HEK293 (cell line): ENCODE measurements around the gene LRP3.
A peak's percentile ranks its signal among the peaks of the same experiment; 100 is the strongest.

Experiments
- CTCF ChIA-PET: fragments of 350-600 bp; formaldehyde crosslinking; extraction: SDS; loops from one replicate; lab custom pipeline; 2021; ENCODE audit warnings: antibody characterized with exemption; lab: Yijun Ruan, JAX
- POLR2A ChIA-PET: fragments of 300-600 bp; formaldehyde crosslinking; extraction: SDS; loops from one replicate; lab custom pipeline; 2020; ENCODE audit warnings: antibody characterized with exemption, inconsistent platforms; lab: Yijun Ruan, JAX
- H3K27ac ChIP-seq: fragments of 200-500 bp; sonication (Bioruptor generic); 2 replicates; pipeline ENCODE4 v1.5.1; 2014; ENCODE audit warnings: low read depth, low read length, control low read depth, inconsistent platforms; ENCODE audit errors: extremely low read depth
- H3K36me3 ChIP-seq, 2 experiments: fragments of 200-500 bp in 1 of 2; sonication (Bioruptor generic) in 1 of 2; 1 replicate in 1 of 2; 2 replicates in 1 of 2; pipeline ENCODE4 v1.5.1; 2014 to 2017; ENCODE audit warnings: inconsistent platforms in 2 of 2, low read length in 2 of 2; ENCODE audit not compliant: control insufficient read depth in 2 of 2, insufficient read depth in 1 of 2
- H3K4me1 ChIP-seq: fragments of 200-500 bp; sonication (Bioruptor generic); 2 replicates; pipeline ENCODE4 v1.5.1; 2014; ENCODE audit warnings: mild to moderate bottlenecking, low read length, inconsistent platforms; ENCODE audit not compliant: control insufficient read depth, insufficient read depth
- H3K4me3 ChIP-seq: 2 replicates; pipeline ENCODE4 v1.5.1; 2011; ENCODE audit warnings: low read depth, mild to moderate bottlenecking, control low read depth, low read length, moderate library complexity
- H3K9me3 ChIP-seq: fragments of 200-500 bp; sonication (Bioruptor generic); 2 replicates; pipeline ENCODE4 v1.5.1; 2014; ENCODE audit warnings: low read depth, low read length, inconsistent platforms; ENCODE audit not compliant: control insufficient read depth, insufficient read depth
- BCL11A ChIP-seq: fragments of 450-650 bp; formaldehyde crosslinking; IDR thresholded peaks from 2 replicates; pipeline ENCODE4 v1.5.1; 2016; ENCODE audit warnings: low read depth, missing biosample characterization, missing genetic modification characterization
- GFI1B ChIP-seq: fragments of 450-650 bp; formaldehyde crosslinking; IDR thresholded peaks from 2 replicates; pipeline ENCODE4 v1.5.1; 2016; ENCODE audit warnings: missing biosample characterization, missing genetic modification characterization
- GLI2 ChIP-seq: fragments of 450-650 bp; formaldehyde crosslinking; IDR thresholded peaks from 2 replicates; pipeline ENCODE4; 2017; ENCODE audit warnings: missing biosample characterization, missing genetic modification characterization, low read depth, borderline replicate concordance
- GLIS2 ChIP-seq: fragments of 450-650 bp; formaldehyde crosslinking; IDR thresholded peaks from 2 replicates; pipeline ENCODE4 v1.5.1; 2016; ENCODE audit warnings: missing biosample characterization, missing genetic modification characterization
- HOXA7 ChIP-seq: sonication (generic); formaldehyde crosslinking; IDR thresholded peaks from 2 replicates; pipeline ENCODE4 v1.8.1; 2022; ENCODE audit warnings: missing genetic modification reagents, borderline replicate concordance
- ZNF184 ChIP-seq: fragments of 450-650 bp; IDR thresholded peaks from 2 replicates; pipeline ENCODE4 v1.5.1; 2018; ENCODE audit warnings: missing biosample characterization, mild to moderate bottlenecking, missing genetic modification characterization
- ZNF341 ChIP-seq: fragments of 450-650 bp; formaldehyde crosslinking; IDR thresholded peaks from 2 replicates; pipeline ENCODE4; 2016; ENCODE audit warnings: low read depth, missing biosample characterization, missing genetic modification characterization
- ZNF350 ChIP-seq: fragments of 450-650 bp; formaldehyde crosslinking; IDR thresholded peaks from 2 replicates; pipeline ENCODE4 v1.5.0; 2017; ENCODE audit warnings: missing biosample characterization, mild to moderate bottlenecking, missing genetic modification characterization
- ZNF394 ChIP-seq: fragments of 450-650 bp; formaldehyde crosslinking; IDR thresholded peaks from 2 replicates; pipeline ENCODE4 v1.5.1; 2016; ENCODE audit warnings: missing biosample characterization, missing genetic modification characterization, mild to moderate bottlenecking, moderate library complexity, borderline replicate concordance
- ZNF473 ChIP-seq: fragments of 450-650 bp; formaldehyde crosslinking; IDR thresholded peaks from 2 replicates; pipeline ENCODE4 v1.5.1; 2017; ENCODE audit warnings: missing biosample characterization, missing genetic modification characterization
- ZNF544 ChIP-seq: fragments of 450-650 bp; formaldehyde crosslinking; IDR thresholded peaks from 2 replicates; pipeline ENCODE4 v1.5.0; 2017; ENCODE audit warnings: missing biosample characterization, missing genetic modification characterization
- ZNF621 ChIP-seq: fragments of 450-650 bp; formaldehyde crosslinking; IDR thresholded peaks from 2 replicates; pipeline ENCODE4 v1.5.1; 2017; ENCODE audit warnings: missing biosample characterization, missing genetic modification characterization
- ZNF624 ChIP-seq: fragments of 450-650 bp; formaldehyde crosslinking; IDR thresholded peaks from 2 replicates; pipeline ENCODE4 v1.5.1; 2017; ENCODE audit warnings: missing biosample characterization, missing genetic modification characterization
- ZNF660 ChIP-seq: fragments of 450-650 bp; IDR thresholded peaks from 2 replicates; pipeline ENCODE4 v1.5.1; 2018; ENCODE audit warnings: missing biosample characterization, mild to moderate bottlenecking, missing genetic modification characterization
- TF ChIP-seq, protein P1 (sequence below): fragments of 450-650 bp; formaldehyde crosslinking; IDR thresholded peaks from 2 replicates; pipeline ENCODE4 v1.5.1; 2016; ENCODE audit warnings: missing biosample characterization, missing genetic modification characterization, low read depth
- TF ChIP-seq, protein P2 (sequence below): fragments of 450-650 bp; formaldehyde crosslinking; IDR thresholded peaks from 2 replicates; pipeline ENCODE4 v1.5.1; 2016; ENCODE audit warnings: missing biosample characterization, missing genetic modification characterization
- TF ChIP-seq, protein P3 (sequence below): fragments of 450-650 bp; formaldehyde crosslinking; IDR thresholded peaks from 2 replicates; pipeline ENCODE4 v1.5.1; 2016; ENCODE audit warnings: missing biosample characterization, missing genetic modification characterization

LRP3 gene

DNA sequence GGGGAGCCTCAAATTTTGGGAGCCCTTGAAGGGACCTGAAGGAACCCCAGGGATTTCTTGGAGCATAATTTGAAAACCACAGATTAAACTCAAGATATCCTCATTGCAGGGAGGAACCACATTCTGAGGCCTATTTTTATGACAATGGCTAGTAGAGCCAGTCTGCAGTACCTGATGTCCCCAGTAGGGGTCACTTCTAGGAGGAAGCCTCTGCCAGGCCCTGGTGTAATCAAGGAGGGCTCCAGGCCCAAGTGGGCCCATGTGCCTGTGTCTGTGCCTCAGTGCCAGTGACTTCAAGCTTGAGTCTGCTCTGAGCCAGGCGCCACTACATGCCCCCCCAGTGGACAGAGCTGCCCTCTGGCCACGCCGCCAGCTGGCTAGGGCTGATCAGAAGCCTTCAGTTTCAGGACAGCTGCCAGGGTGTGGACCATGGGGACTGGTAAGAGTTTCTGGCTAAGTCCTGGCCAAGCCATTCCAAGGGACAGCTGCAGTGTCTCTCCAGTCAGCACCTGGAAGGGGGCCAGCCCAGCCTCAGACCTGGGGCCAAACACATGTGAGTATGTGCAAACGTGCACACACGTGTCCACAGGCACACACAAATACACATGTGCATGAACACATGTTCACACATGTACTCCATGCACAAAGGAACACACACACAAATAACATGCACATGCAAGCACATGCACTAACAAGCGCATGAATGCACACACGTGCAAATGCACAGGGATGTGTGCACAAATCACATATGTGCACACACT is 52.0 kb downstream of the LRP3 start (continued):
- TF ChIP-seq, protein P1, sequence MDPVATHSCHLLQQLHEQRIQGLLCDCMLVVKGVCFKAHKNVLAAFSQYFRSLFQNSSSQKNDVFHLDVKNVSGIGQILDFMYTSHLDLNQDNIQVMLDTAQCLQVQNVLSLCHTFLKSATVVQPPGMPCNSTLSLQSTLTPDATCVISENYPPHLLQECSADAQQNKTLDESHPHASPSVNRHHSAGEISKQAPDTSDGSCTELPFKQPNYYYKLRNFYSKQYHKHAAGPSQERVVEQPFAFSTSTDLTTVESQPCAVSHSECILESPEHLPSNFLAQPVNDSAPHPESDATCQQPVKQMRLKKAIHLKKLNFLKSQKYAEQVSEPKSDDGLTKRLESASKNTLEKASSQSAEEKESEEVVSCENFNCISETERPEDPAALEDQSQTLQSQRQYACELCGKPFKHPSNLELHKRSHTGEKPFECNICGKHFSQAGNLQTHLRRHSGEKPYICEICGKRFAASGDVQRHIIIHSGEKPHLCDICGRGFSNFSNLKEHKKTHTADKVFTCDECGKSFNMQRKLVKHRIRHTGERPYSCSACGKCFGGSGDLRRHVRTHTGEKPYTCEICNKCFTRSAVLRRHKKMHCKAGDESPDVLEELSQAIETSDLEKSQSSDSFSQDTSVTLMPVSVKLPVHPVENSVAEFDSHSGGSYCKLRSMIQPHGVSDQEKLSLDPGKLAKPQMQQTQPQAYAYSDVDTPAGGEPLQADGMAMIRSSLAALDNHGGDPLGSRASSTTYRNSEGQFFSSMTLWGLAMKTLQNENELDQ (tag by site-specific recombination): no peak
- TF ChIP-seq ZNF350 (tag by site-specific recombination): no peak
- TF ChIP-seq ZNF660 (tag by site-specific recombination): no peak

DNA sequence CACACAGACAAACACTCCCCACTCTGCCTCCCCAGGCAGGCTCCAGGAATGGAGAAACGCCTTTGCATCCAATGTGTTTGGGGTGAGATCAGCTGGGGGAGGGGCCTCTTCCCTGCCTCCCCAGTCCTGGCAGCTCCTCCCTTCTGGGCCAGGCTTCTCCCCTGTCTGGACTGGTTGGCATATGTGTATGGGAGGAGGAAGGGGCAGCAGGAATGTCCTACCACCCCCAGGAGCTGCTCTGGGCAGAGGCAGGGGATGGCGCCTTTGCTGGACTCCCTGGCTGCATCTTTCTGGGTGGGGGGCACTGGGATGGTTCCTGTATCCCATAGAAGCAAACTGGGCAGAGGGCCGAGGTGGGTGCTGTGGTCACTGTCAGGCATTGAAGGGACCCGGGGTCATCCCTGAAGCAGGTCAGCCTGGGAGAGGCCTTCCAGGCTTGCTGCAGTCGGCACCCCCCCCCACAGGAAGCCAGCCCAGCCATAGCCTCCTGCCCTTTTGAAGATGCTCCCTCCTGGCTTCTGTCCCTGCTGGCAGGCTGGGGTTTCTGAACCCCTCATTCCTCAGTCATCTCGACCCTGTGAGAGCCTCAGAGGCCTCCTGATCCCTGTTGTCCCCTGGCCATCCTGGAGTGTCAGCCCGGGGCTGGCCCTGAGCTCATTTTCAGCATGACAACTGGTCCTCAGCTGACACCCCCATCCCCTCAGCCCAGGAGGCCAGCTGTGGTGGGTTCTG is 52.7 kb downstream of the LRP3 start:
- CTCF ChIA-PET: interaction anchor here (0.6 to 3.7 kb wide), 14 partner anchors 8 to 1525 kb away, joined by 3 to 29 read pairs (median 5); no protein-coding TSS in a partner anchor
- 0 out of 2 replicates have a peak, but pooled peaks have one; percentile 11 for TF ChIP-seq HOXA7 (CRISPR knock-in tag)
- TF ChIP-seq, protein P2, sequence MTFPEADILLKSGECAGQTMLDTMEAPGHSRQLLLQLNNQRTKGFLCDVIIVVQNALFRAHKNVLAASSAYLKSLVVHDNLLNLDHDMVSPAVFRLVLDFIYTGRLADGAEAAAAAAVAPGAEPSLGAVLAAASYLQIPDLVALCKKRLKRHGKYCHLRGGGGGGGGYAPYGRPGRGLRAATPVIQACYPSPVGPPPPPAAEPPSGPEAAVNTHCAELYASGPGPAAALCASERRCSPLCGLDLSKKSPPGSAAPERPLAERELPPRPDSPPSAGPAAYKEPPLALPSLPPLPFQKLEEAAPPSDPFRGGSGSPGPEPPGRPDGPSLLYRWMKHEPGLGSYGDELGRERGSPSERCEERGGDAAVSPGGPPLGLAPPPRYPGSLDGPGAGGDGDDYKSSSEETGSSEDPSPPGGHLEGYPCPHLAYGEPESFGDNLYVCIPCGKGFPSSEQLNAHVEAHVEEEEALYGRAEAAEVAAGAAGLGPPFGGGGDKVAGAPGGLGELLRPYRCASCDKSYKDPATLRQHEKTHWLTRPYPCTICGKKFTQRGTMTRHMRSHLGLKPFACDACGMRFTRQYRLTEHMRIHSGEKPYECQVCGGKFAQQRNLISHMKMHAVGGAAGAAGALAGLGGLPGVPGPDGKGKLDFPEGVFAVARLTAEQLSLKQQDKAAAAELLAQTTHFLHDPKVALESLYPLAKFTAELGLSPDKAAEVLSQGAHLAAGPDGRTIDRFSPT (tag by site-specific recombination): peak; percentile 15; the same call in 1 of the 2 replicates
- TF ChIP-seq ZNF624 (tag by site-specific recombination): no peak
- TF ChIP-seq ZNF394 (tag by site-specific recombination): peak; percentile 78; the same call in 1 of the 2 replicates
- TF ChIP-seq GFI1B (tag by site-specific recombination): no peak
- no peak for TF ChIP-seq GLI2 (tag by site-specific recombination)
- no peak for TF ChIP-seq BCL11A (tag by site-specific recombination)
- TF ChIP-seq, protein P3, sequence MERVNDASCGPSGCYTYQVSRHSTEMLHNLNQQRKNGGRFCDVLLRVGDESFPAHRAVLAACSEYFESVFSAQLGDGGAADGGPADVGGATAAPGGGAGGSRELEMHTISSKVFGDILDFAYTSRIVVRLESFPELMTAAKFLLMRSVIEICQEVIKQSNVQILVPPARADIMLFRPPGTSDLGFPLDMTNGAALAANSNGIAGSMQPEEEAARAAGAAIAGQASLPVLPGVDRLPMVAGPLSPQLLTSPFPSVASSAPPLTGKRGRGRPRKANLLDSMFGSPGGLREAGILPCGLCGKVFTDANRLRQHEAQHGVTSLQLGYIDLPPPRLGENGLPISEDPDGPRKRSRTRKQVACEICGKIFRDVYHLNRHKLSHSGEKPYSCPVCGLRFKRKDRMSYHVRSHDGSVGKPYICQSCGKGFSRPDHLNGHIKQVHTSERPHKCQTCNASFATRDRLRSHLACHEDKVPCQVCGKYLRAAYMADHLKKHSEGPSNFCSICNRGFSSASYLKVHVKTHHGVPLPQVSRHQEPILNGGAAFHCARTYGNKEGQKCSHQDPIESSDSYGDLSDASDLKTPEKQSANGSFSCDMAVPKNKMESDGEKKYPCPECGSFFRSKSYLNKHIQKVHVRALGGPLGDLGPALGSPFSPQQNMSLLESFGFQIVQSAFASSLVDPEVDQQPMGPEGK (tag by site-specific recombination): peak; percentile 26; the same call in 1 of the 2 replicates
- no peak for TF ChIP-seq ZNF184 (tag by site-specific recombination)
- TF ChIP-seq ZNF621 (tag by site-specific recombination): 0 out of 2 replicates have a peak, but pooled peaks have one; percentile 8
- TF ChIP-seq ZNF473: no peak
- TF ChIP-seq ZNF350 (tag by site-specific recombination): no peak
- TF ChIP-seq ZNF544 (tag by site-specific recombination): no peak
- TF ChIP-seq ZNF341 (tag by site-specific recombination): peak; percentile 12; the same call in 1 of the 2 replicates
- TF ChIP-seq GLIS2: peak; percentile 11; the same call in 1 of the 2 replicates
- Histone ChIP-seq H3K27ac (no peak overlapping the region), H3K9me3 (peaks cover 6% of the 10 kb centered on the region), H3K4me3 (no peak overlapping the region), H3K36me3 (no peaks in the 10 kb centered on the region; a peak in 1 of 3 replicates), H3K4me1 (no peaks in the 10 kb centered on the region)
- POLR2A ChIA-PET: interaction anchor here (1.4 kb wide), 1 partner anchor 56 kb away, joined by 3 read pairs; the partner anchor contains the start of gene CEBPA
